ENCODE data around the gene CBFA2T3.

The CBFA2T3 gene

DNA sequence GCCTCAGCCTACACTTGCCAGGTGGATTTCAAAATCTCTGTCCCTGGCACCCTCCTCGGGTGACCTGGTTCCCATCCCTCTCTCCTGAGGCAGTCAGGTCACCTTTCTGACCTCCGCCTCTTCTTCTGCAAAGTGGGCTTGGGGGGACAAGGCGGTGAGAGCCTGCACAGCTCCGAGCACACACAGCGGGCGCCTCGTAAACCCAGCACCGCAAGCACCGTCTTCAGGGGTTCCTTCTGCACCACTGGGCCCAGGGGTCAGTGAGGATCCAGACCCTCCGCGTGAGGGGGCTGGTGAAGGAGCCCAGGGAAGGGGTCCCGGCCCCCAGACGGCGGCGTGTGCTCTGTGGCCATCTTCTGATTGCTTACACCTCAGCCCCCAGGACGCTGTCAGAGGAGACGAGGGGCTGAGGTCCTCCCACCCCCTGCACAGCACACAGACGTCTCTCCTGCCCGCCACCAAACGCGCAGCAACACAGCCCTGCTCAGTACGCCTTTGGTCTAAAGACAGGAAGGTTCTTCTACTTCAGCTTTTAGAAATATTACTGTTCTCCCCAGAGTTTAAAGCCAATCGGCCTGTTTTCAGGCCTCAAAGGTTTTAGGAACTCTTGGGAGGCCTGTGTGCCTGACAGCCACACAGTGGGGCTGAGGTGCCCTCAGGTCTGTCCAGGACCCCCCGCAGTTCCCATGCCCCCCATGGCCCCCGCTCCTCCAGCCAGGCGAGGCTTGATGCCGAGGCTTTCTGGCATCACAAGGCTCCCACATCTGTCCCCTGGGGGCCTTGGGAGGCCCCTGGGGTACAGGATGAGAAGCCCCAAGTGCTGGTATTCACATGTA, 2.7 kb downstream of the CBFA2T3 start:
- no peak for DNase-seq

DNA sequence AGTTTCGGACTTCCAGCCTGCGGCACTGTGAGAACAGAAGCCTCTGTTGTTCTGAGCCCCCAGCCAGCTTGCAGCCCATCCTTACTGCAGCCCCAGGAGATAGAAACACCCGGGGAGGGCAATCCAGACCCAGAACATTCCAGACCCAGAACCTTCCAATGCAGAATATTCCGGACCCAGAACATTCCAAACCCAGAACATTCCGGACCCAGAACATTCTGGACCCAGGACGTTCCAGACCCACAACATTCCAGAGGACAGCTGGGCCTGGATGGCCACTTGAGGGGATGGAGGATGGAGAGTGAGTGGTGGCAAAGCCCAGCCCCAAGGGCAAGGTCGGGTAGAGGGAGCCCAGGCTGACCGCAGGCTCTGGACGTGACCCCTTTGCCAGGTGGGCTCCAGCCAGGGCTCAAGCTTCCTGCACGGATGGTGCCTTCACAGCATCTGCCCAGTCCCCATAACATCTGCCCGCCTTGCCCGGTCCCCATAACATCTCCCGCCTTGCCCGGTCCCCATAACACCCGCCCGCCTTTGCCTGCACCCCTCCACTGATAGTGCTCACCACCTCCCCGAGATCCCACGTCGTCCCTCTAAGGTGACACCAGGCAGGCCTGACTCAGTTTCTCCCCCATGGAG, 3.5 kb downstream of the CBFA2T3 start:
- no peak for DNase-seq

DNA sequence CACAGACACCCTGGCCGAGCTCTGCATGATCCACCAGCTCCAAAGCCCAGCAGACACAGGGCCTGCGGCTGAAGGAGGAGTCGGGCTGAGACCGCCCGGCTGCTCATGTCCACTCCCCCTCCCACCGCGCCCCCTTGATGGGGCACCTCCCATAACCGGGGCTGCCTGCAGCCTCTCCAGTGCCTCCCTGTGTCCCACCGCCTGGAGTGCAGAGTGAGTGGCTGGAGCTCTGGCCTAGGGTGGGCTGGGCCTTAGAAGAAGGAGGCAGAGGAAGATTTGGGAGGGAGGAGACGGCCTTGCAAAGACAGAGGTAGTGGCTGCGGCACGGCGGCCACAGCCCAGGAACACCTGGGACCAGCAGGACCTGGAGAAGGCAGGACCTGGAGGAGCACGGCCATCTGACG, 4.0 kb downstream of the CBFA2T3 start:
- DNase-seq: no peak

DNA sequence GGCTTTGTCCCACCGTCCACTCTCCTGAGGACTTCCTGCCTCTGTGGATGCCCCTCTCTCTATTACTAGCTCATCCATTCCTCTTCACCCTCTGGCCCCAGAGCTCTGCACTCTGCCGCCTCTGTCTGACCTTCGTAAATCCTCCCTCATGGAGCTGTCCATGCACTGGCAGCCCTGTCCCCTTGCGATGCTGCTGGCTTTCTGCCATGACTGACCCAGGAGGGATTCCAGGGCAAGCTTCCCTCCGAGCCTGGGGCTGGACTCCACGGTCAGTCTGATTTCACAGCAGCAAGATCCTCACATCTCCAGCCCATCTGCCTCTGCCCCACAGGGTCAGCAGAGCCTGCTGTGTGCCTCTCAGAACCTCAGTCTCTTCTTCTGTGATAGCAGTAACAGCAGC, 4.7 kb downstream of the CBFA2T3 start:
- no peak for DNase-seq

DNA sequence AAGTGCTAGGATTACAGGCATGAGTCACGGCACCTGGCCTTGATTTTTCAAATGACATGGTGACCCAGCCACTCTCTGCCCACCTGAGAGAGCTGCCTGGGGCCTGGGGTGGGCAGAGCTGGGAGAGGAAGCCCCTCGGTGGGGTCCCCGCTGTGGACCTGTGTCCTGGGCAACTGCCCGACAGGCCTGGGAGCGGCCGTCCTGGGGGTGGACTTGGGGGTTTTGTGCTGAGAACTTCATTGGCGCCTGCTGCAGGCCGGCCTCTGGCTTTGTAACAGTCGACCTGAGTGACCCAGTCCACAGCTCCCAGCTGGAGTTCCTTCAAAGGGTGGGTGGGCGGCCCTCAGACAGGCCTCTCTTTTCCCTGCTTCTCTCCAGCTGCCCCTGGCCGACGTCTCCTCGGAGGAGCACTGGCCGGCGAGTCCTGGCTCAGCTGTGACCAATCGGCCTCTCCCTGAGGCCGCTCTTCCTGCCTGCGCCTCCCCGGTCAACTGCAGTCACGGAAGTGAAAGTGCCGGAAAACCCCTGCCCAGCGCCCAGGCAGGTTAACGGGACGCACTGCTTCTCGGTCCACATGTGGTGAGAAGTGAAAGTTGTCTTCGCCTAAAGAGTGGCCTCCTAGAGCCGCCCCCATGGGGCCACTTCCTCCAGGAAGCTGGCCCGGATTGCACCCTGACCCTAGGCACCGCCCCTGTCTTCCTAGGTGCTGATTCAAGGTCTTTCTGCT, 5.5 kb downstream of the CBFA2T3 start:
- no peak for DNase-seq

GRCh38 chr16:88970539-88971065, 6.4 kb downstream of the CBFA2T3 start:
- DNase-seq: no peak

GRCh38 chr16:88970050-88970449, 7.0 kb downstream of the CBFA2T3 start:
- no peak for DNase-seq

- no peak for DNase-seq
Measured at GRCh38 chr16:88969361-88969831, 7.6 kb downstream of the CBFA2T3 start.

- DNase-seq: no peak
Measured at GRCh38 chr16:88968589-88969280, 8.3 kb downstream of the CBFA2T3 start.

DNA sequence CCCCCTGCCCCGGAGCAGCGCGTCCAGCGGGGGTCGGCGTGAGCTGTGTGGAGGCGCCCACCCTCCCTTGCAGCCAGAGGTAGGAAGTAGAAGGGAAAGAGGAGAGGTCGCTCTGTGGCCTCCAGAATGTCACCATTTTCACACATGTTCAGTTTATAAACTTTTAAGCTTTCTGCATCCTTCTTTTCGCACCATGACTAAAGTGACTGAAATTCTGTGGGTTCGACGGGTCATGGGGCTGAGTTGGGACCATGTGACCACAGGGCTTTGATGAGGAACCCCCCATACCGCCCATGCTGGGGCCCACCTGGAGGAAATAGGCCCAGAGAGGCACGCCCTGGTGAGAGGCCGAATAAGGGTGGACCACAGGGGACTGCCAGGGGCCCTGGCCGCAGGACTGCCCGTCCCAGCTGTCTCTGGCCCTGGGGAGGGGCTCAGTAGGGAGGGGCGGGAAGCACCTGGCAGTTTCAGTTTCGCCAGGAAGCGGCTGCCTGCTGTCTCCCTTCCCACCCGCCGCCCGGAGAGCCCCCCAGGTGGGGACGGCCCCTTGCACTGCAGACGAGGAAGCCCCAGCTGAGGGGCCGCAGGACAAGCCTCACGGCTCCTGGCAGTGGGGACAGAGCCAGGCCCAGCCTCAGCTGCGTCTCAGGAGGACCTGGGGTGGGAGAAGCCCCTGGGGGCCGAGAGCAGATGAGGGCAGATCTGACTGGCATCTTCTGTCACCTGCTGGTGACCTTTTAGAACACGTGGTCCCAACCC, 9.0 kb downstream of the CBFA2T3 start:
- DNase-seq: no peak

DNA sequence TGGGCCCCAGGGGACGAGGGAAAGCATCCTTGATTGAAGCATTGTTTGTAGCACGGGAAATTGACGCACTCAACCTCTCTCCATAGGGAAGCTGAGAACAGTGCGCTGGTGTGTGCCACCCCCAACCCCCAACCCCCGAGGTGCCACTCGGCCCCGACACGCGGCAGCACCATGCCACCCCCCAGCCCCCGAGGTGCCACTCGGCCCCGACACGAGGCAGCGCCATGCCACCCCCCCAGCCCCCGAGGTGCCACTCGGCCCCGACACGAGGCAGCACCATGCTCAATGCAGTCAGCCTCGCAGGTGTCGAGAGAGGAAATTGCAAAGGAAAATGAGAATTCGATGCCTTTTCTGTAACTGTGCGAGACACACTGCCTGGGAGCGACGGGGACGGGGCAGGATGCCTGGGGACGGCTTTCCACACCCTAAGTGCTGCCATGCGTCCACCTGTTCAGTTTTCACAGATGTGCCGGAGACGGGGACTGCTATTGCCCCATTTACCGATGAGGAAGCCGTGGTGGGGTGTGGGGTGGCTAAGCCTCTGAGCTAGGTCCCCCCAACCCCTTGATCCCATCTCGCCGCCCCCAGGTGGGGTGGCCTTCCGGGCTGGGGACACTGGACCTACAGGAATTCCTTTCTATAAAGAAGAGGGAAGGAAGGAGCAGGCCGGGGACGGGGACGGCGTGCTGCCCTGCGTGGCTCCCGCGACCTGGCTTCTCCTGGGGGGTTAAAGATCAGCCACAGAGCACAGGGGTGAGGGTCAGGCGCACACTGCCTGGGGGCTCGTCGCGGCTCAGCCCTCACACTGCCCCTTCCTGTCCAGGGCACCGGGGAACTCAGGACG, 9.8 kb downstream of the CBFA2T3 start:
- no peak for DNase-seq

DNA sequence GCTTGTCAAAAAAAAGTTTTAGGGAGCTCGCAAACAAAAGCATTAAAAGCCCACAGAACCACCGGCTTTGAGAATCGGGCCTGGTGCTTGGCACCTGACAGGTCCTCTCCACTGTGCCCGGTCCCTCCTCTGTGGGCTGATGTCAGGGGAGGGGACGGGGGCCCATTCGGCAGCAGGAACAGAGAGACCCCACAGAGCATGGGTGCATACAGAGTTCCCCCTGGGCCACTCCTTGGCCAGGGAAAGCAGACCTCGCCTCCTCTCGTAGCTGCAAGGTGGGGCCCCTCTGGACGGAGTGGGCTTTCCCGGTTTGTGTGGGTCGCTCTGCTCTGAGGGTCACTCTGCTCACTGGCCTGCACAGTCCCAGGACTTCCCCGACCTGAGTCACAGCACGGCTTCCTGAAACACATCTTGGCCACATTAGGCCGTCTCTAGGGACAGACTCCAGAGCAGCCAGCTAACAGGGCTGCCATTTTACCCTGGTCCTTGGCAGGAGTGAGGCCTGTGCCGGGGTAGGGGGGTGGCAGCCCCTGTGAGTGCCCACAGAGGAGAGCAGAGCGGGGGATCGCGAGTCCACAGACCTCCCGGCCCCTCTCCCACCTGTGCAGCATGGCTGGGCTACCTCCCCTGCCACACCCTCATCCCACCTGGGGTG, 11.1 kb downstream of the CBFA2T3 start:
- no peak for DNase-seq

DNA sequence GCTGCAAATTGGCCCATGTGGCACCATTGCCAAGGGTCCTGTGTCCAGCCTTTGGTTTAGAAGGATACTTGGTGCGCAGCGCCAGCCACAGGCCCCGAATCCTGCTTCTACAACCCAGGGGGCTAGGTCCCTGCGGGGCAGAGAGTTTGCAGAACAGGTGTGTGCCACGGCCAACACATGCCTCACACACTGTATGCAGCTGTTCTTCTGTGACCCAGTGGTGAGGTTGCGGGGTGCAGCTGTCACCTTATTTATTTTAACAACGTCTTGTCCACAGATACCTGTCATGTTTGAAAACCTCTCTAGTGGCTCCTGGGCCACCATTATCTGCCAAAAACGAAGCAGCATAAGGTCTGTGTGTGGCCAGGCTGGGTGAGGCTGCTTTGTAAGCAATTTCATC, 11.6 kb downstream of the CBFA2T3 start:
- no peak for DNase-seq

DNA sequence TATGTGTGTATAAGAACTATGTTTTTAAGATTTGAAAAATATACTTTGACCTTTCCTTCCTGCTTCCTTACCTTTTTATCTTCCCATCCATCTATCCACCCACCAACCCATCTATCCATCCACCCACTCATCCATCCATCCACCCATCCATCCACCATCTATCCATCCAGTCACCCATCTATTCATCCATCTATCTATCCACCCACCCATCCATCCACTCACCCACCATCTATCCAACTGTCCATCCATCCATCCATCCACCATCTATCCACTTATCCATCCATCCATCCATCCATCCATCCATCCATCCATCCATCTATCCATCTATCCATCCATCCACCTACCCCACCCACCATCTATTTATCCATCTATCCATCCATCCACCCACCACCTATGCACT, 12.4 kb downstream of the CBFA2T3 start:
- DNase-seq: no peak

- DNase-seq: no peak
Measured at GRCh38 chr16:88963583-88963982, 13.4 kb downstream of the CBFA2T3 start.

- DNase-seq: no peak
Measured at GRCh38 chr16:88962478-88963152, 14.4 kb downstream of the CBFA2T3 start.

- DNase-seq: no peak
Measured at GRCh38 chr16:88961011-88961410, 16.0 kb downstream of the CBFA2T3 start.

DNA sequence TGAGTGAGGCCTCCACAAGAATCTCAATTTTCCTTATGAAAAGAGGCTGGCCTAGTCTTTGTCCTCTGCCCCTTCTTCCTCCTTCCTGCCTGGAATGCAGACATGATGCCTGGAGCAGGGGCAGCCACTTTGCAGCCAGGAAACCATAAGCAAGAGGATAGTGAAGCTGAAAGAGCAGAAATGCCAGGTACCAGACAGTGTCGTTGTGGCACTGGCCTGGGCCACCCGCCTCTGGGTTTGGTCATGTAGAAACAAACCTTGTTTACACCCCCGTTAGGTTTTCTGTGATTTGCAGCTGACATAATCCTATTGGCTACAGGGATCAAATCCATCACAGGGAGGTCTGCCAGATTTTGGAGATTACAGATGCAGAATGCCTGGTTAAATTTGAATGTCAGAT, 16.5 kb downstream of the CBFA2T3 start:
- no peak for DNase-seq

- DNase-seq: no peak
Measured at GRCh38 chr16:88959022-88959421, 18.0 kb downstream of the CBFA2T3 start.
